Measurements from ENCODE around the gene FOXN3. TPM values are rescaled to one million over a fixed set of nuclear protein-coding genes. Genes with fewer than 3 reads are reported as not detected.

The FOXN3 gene
- total and polyA plus RNA-seq, 2 experiments from 2014 or later: 98.9 to 167 TPM

DNA sequence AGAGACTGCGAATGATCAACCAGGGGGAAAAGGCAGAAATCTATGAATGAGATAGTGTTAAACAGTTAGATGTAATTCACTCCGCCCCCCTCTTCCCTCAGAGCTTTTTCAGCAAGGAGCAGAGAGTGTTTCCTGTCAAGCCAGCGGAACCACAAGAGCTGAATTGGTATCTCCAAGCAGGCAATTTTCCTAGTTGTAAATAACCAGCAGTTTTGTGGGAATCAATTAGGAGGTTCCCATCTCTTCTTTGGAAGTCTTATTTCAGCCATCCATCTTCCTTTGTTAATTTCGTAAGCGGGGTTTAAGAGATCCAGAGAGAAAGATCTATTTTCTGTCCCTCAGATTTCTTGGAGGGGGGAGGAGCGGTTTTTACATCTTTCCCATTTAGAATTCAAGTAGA lies 178.0 kb downstream of the FOXN3 start:
- Histone ChIP-seq H3F3A (replicated peaks; ENCODE audit: low read depth) (0 out of 2 replicates have a peak, but pooled peaks cover 10% of the 10 kb centered on the region), H3K79me2 (replicated peaks; ENCODE audit: insufficient read depth) (peaks cover 97% of the 10 kb centered on the region), H2AFZ (no peak overlapping the region), H3K27ac (ENCODE audit: low read depth) (peak overlapping the region; percentile 40), H4K20me1 (replicated peaks; ENCODE audit: insufficient read depth) (peaks cover 37% of the 10 kb centered on the region), H3K9me2 (ENCODE audit: insufficient read depth) (no peaks in the 10 kb centered on the region), H3K4me3 (no peak overlapping the region), H3K27me3 (ENCODE audit: insufficient read depth) (no peaks in the 10 kb centered on the region), H3K4me1 (ENCODE audit: insufficient read depth) (peaks cover 41% of the 10 kb centered on the region), H3K4me2 (no peak overlapping the region; the same call in 1 of the 2 replicates), H3K36me3 (ENCODE audit: insufficient read depth) (no peaks in the 10 kb centered on the region)
- ATAC-seq (no peak), DNase-seq (ENCODE audit: low spot score) (no peak)
- H3K4me1 Mint-ChIP-seq: peaks cover 67% of the 10 kb centered on the region
- H3K27ac Mint-ChIP-seq: no peak overlapping the region
- peaks cover 9% of the 10 kb centered on the region; the same call in 2 of the 3 replicates for H3K9me3 Mint-ChIP-seq
- no peak overlapping the region for H3K4me3 Mint-ChIP-seq
- TF ChIP-seq EZH2phosphoT487 (IDR thresholded peaks at IDR 0.05; ENCODE audit: unreplicated experiment) (no peak), NANOG (IDR thresholded peaks at IDR 0.05; ENCODE audit: borderline replicate concordance) (no peak), JUNB (IDR thresholded peaks at IDR 0.05; ENCODE audit: unreplicated experiment) (no peak), STAT1 (IDR thresholded peaks at IDR 0.05; ENCODE audit: unreplicated experiment) (no peak), EZH2 (IDR thresholded peaks at IDR 0.05; ENCODE audit: low read depth, unreplicated experiment) (no peak), POLR2AphosphoS5 (IDR thresholded peaks at IDR 0.05; ENCODE audit: low read depth) (no peak), ZNF331 (CRISPR knock-in tag; IDR thresholded peaks at IDR 0.05; ENCODE audit: low read depth) (no peak), ZNF114 (CRISPR knock-in tag; IDR thresholded peaks at IDR 0.05) (no peak), CREB1 (CRISPR knock-in tag; IDR thresholded peaks at IDR 0.05; ENCODE audit: low read depth) (no peak)
- TF ChIP-seq, protein P1, sequence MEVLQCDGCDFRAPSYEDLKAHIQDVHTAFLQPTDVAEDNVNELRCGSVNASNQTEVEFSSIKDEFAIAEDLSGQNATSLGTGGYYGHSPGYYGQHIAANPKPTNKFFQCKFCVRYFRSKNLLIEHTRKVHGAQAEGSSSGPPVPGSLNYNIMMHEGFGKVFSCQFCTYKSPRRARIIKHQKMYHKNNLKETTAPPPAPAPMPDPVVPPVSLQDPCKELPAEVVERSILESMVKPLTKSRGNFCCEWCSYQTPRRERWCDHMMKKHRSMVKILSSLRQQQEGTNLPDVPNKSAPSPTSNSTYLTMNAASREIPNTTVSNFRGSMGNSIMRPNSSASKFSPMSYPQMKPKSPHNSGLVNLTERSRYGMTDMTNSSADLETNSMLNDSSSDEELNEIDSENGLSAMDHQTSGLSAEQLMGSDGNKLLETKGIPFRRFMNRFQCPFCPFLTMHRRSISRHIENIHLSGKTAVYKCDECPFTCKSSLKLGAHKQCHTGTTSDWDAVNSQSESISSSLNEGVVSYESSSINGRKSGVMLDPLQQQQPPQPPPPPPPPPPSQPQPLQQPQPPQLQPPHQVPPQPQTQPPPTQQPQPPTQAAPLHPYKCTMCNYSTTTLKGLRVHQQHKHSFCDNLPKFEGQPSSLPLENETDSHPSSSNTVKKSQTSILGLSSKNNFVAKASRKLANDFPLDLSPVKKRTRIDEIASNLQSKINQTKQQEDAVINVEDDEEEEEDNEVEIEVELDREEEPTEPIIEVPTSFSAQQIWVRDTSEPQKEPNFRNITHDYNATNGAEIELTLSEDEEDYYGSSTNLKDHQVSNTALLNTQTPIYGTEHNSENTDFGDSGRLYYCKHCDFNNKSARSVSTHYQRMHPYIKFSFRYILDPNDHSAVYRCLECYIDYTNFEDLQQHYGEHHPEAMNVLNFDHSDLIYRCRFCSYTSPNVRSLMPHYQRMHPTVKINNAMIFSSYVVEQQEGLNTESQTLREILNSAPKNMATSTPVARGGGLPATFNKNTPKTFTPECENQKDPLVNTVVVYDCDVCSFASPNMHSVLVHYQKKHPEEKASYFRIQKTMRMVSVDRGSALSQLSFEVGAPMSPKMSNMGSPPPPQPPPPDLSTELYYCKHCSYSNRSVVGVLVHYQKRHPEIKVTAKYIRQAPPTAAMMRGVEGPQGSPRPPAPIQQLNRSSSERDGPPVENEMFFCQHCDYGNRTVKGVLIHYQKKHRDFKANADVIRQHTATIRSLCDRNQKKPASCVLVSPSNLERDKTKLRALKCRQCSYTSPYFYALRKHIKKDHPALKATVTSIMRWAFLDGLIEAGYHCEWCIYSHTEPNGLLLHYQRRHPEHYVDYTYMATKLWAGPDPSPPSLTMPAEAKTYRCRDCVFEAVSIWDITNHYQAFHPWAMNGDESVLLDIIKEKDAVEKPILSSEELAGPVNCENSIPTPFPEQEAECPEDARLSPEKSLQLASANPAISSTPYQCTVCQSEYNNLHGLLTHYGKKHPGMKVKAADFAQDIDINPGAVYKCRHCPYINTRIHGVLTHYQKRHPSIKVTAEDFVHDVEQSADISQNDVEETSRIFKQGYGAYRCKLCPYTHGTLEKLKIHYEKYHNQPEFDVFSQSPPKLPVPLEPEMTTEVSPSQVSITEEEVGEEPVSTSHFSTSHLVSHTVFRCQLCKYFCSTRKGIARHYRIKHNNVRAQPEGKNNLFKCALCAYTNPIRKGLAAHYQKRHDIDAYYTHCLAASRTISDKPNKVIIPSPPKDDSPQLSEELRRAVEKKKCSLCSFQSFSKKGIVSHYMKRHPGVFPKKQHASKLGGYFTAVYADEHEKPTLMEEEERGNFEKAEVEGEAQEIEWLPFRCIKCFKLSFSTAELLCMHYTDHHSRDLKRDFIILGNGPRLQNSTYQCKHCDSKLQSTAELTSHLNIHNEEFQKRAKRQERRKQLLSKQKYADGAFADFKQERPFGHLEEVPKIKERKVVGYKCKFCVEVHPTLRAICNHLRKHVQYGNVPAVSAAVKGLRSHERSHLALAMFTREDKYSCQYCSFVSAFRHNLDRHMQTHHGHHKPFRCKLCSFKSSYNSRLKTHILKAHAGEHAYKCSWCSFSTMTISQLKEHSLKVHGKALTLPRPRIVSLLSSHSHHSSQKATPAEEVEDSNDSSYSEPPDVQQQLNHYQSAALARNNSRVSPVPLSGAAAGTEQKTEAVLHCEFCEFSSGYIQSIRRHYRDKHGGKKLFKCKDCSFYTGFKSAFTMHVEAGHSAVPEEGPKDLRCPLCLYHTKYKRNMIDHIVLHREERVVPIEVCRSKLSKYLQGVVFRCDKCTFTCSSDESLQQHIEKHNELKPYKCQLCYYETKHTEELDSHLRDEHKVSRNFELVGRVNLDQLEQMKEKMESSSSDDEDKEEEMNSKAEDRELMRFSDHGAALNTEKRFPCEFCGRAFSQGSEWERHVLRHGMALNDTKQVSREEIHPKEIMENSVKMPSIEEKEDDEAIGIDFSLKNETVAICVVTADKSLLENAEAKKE (CRISPR knock-in tag; IDR thresholded peaks at IDR 0.05): no peak
- TF ChIP-seq, protein P2, sequence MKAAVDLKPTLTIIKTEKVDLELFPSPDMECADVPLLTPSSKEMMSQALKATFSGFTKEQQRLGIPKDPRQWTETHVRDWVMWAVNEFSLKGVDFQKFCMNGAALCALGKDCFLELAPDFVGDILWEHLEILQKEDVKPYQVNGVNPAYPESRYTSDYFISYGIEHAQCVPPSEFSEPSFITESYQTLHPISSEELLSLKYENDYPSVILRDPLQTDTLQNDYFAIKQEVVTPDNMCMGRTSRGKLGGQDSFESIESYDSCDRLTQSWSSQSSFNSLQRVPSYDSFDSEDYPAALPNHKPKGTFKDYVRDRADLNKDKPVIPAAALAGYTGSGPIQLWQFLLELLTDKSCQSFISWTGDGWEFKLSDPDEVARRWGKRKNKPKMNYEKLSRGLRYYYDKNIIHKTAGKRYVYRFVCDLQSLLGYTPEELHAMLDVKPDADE (IDR thresholded peaks at IDR 0.05): no peak
- TF ChIP-seq, protein P3, sequence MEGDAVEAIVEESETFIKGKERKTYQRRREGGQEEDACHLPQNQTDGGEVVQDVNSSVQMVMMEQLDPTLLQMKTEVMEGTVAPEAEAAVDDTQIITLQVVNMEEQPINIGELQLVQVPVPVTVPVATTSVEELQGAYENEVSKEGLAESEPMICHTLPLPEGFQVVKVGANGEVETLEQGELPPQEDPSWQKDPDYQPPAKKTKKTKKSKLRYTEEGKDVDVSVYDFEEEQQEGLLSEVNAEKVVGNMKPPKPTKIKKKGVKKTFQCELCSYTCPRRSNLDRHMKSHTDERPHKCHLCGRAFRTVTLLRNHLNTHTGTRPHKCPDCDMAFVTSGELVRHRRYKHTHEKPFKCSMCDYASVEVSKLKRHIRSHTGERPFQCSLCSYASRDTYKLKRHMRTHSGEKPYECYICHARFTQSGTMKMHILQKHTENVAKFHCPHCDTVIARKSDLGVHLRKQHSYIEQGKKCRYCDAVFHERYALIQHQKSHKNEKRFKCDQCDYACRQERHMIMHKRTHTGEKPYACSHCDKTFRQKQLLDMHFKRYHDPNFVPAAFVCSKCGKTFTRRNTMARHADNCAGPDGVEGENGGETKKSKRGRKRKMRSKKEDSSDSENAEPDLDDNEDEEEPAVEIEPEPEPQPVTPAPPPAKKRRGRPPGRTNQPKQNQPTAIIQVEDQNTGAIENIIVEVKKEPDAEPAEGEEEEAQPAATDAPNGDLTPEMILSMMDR (conservative IDR thresholded peaks at IDR 0.05; ENCODE audit: low read depth in 2 of 2): no peak
- TF ChIP-seq, protein P4, sequence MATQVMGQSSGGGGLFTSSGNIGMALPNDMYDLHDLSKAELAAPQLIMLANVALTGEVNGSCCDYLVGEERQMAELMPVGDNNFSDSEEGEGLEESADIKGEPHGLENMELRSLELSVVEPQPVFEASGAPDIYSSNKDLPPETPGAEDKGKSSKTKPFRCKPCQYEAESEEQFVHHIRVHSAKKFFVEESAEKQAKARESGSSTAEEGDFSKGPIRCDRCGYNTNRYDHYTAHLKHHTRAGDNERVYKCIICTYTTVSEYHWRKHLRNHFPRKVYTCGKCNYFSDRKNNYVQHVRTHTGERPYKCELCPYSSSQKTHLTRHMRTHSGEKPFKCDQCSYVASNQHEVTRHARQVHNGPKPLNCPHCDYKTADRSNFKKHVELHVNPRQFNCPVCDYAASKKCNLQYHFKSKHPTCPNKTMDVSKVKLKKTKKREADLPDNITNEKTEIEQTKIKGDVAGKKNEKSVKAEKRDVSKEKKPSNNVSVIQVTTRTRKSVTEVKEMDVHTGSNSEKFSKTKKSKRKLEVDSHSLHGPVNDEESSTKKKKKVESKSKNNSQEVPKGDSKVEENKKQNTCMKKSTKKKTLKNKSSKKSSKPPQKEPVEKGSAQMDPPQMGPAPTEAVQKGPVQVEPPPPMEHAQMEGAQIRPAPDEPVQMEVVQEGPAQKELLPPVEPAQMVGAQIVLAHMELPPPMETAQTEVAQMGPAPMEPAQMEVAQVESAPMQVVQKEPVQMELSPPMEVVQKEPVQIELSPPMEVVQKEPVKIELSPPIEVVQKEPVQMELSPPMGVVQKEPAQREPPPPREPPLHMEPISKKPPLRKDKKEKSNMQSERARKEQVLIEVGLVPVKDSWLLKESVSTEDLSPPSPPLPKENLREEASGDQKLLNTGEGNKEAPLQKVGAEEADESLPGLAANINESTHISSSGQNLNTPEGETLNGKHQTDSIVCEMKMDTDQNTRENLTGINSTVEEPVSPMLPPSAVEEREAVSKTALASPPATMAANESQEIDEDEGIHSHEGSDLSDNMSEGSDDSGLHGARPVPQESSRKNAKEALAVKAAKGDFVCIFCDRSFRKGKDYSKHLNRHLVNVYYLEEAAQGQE (IDR thresholded peaks at IDR 0.05; ENCODE audit: unreplicated experiment): no peak
- peaks cover 35% of the 10 kb centered on the region for H3K36me3 Mint-ChIP-seq (ENCODE audit: low read depth)
- peaks cover 9% of the 10 kb centered on the region for H3K27me3 Mint-ChIP-seq (ENCODE audit: insufficient read depth, low read depth, poor library complexity)

Data from GM23338 (cell line).